ENCODE results near the gene OXER1.
A peak's percentile ranks its signal among the peaks of the same experiment; 100 is the strongest.

The OXER1 gene, protein sequence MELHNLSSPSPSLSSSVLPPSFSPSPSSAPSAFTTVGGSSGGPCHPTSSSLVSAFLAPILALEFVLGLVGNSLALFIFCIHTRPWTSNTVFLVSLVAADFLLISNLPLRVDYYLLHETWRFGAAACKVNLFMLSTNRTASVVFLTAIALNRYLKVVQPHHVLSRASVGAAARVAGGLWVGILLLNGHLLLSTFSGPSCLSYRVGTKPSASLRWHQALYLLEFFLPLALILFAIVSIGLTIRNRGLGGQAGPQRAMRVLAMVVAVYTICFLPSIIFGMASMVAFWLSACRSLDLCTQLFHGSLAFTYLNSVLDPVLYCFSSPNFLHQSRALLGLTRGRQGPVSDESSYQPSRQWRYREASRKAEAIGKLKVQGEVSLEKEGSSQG

GRCh38 chr2:42764096-42764495 lies at the start of gene OXER1:
Gene OXER1 (minus strand): TSS chr2:42764135. CDS start chr2:42764062, 73 bp downstream.
- no peak for DNase-seq

DNA sequence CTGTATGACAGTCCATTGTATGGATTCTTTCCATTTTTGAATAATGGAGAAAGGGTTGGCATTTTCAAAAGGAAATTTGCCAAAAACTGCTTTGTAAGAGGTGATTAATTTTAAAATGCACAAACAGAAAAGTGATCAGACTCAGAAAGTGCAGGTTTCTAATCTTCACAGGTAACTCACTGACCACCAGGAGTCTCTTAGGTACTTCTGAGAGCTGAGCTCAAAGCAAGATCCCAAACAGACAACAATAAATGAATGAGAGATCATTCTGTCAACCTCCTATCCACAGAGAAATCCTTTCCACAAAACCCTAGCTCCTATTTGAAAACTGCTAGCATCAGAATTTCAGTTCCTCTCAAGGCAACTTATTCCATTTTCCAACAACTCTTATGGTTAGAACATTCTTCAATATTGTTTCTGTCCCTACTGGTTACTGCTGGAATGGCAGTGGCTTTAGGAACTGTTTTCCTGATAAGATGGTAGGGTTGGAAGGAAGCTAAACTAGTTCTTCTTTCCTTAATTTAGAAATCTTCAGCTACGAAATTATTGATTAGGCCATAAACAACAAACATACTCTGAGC lies 49.1 kb upstream of the OXER1 start:
- peak; percentile 41 for DNase-seq

GRCh38 chr2:42810971-42811811 lies 47.3 kb upstream of the OXER1 start:
- DNase-seq = peak; percentile 79

DNA sequence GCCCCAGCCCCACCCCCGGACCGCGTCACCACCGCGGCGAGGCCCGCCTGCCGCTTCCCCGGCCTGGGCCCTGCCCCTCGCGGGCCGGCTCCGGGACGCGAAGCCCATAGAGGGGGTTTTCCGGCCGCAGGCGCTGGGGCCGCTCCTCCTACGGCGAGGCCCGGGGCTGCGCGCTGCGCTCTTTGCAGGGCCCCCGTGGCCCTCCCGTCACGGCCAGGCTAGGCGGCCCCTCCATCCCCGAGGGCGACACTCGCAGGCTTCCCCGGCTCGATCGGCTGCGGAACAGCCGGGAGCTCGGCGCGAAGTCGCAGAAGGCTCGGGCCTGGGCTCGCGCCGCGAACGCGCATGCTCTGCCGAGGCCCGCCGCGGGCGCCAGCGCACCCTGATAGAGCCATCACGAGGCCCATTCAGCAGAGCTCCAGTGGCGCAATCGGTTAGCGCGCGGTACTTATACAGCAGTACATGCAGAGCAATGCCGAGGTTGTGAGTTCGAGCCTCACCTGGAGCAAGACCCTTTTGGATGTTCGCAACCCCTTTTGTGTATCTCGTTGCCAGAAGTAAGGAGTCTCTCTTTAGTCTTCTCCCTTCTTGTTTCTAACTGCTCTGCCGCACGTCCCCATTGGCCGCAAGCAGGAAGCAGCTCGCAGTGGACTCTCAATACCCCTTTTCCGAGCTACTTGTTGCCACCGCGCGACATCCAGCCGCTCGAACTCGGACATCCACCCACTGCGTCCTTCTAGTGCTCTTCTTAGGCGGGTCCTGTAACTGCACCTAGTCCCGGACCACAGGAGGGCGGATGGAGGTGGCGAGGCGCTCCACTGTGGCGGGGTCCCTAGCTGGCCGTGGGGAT lies 46.4 kb upstream of the OXER1 start:
- DNase-seq = peak; percentile 83

DNA sequence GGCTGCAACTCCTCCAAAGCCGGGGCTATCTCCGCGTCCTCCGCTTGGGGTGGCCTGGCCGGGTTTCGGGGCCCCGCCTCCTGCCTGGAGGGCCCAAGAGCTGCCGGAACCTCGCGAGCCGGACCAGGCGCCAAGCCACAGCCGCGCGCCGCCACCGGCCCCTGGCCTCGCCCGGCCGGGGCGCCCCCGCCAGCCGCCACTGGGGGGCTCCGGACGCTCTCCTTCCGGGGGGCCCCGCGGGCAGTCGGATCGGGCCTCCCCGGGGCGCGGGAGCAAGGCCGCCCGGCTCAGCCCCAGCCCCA lies 45.8 kb upstream of the OXER1 start:
- DNase-seq = peak; percentile 76

GRCh38 chr2:42809131-42809818 lies 45.3 kb upstream of the OXER1 start:
- no peak for DNase-seq

GRCh38 chr2:42808301-42808700 lies 44.4 kb upstream of the OXER1 start:
- DNase-seq = no peak

- DNase-seq = no peak
These were observed 42.9 kb upstream of the OXER1 start for GRCh38 chr2:42806786-42807185.

- no peak for DNase-seq
These were observed 41.0 kb upstream of the OXER1 start for GRCh38 chr2:42804891-42805290.

GRCh38 chr2:42804338-42804737 lies 40.4 kb upstream of the OXER1 start:
- DNase-seq = no peak

DNA sequence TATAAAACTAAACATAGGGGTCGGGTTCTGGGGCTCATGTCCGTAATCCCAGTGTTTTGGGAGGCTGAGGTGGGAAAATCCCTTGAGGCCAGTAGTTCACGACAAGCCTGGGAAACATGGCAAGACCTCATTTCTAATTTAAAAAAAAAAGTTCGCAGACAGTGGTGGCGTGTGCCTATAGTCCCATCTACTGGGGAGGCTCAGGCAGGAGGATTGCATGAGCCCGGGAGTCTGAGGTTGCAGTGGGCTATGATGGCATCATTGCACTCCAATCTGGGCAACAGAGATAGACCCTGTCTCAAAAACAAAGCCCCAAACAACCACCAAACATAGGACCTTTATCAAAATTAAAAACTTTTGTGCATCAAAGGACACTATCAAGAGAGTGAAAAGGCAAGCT lies 38.2 kb upstream of the OXER1 start:
- DNase-seq = no peak

DNA sequence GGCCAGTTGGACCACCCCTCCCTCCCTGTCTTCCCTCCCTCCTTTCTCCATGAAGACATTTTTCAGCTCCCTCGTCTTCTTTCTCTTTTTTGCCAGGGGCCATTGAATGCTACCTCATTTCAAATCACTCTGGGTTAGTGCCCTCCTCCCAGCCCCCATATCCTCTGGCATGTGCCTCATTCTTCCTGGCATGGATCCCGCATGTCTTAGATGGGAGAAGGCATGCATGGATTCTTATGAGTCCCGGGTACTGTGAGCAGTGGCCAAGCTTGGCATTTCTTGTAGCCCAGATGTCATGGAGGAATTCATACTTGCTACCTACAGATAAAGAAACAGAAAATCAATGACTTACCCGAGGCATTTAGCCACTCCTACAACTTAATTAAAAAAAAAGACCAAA lies 37.4 kb upstream of the OXER1 start:
- peak; percentile 32 for DNase-seq

DNA sequence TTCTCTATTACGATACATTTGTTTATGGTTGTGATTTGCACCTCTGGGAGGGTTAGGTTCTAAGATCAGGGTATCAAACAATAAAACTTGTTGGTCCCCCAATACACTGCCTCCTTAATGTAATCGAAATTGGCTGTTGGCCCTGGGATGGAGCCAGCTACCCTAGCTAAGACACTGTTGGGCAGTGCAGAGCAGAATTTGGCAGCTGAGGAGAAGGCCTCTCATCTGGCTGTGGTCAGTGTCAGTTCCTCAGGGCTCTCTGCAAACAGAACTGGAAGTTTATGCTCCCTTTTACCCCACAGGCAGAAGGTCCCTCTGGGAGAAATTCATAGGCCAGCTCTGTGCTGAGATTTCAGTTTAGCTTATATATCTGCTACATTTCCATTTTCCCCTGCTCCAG lies 37.0 kb upstream of the OXER1 start:
- DNase-seq = no peak

- DNase-seq = no peak
These were observed 36.6 kb upstream of the OXER1 start for GRCh38 chr2:42800461-42800962.

- DNase-seq = no peak
These were observed 35.9 kb upstream of the OXER1 start for GRCh38 chr2:42799881-42800280.

- DNase-seq = no peak
These were observed 33.3 kb upstream of the OXER1 start for GRCh38 chr2:42797281-42797680.

- no peak for DNase-seq
These were observed 32.7 kb upstream of the OXER1 start for GRCh38 chr2:42796427-42797248.

GRCh38 chr2:42795841-42796301 lies 31.9 kb upstream of the OXER1 start:
- no peak for DNase-seq

DNA sequence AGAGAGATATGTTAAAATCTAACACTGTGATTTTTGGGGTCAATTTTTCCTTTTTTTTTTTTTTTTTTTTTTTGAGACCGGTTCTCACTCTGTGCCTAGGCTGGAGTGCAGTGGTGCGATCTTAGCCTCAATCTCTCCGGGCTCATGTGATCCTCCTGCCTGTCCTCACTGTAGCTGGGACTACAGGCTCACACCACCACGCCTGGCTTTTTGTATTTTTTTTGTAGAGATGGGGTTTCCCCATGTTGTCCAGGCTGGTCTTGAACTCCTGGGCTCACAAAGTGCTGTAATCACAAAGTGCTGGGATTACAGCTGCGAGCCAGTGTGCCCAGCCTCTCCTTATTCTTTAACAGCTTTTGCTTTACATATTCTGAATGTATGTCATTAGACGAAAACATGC lies 31.3 kb upstream of the OXER1 start:
- no peak for DNase-seq

GRCh38 chr2:42794271-42795046 lies 30.5 kb upstream of the OXER1 start:
- DNase-seq = no peak
